DMS53 treated with DMSO at 0.1 percent for 48 hours (cell line): Measurements from ENCODE around the gene VMAC.
"Not testable (repeated sequence)": the region's sequence is repeated elsewhere in the genome, so short reads cannot be mapped to it uniquely, and the experiment has no call there.

Source experiments
- DNase-seq: peaks from one replicate; lab custom pipeline; 2025; ENCODE audit not compliant: unreplicated experiment; lab: John Stamatoyannopoulos, UW

VMAC gene

GRCh38 chr19:5883157-5883873 lies 21.4 kb upstream of the VMAC start:
- DNase-seq = not testable (repeated sequence)

GRCh38 chr19:5884065-5884811 lies 20.4 kb upstream of the VMAC start:
- DNase-seq = not testable (repeated sequence)

GRCh38 chr19:5889288-5889971 lies 15.2 kb upstream of the VMAC start:
- DNase-seq = no peak

GRCh38 chr19:5890099-5890498 lies 14.6 kb upstream of the VMAC start:
- DNase-seq = no peak

GRCh38 chr19:5891572-5891937 lies 13.1 kb upstream of the VMAC start:
- no peak for DNase-seq

- no peak for DNase-seq
Measured at GRCh38 chr19:5891938-5892771, 12.5 kb upstream of the VMAC start.

- peak; percentile 15 for DNase-seq
Measured at GRCh38 chr19:5892772-5893275, 11.8 kb upstream of the VMAC start.

- no peak for DNase-seq
Measured at GRCh38 chr19:5893296-5893903, 11.3 kb upstream of the VMAC start.

- DNase-seq = no peak
Measured at GRCh38 chr19:5893907-5894703, 10.6 kb upstream of the VMAC start.

GRCh38 chr19:5894704-5895349 lies 9.8 kb upstream of the VMAC start:
- DNase-seq = no peak

GRCh38 chr19:5895409-5895808 lies 9.3 kb upstream of the VMAC start:
- DNase-seq = no peak

- no peak for DNase-seq
Measured at GRCh38 chr19:5895890-5896289, 8.8 kb upstream of the VMAC start.

- no peak for DNase-seq
Measured at GRCh38 chr19:5896365-5897076, 8.2 kb upstream of the VMAC start.

GRCh38 chr19:5897189-5897969 lies 7.3 kb upstream of the VMAC start:
- DNase-seq = no peak

GRCh38 chr19:5899728-5900526 lies 4.7 kb upstream of the VMAC start:
- no peak for DNase-seq

- DNase-seq = no peak
Measured at GRCh38 chr19:5900976-5901375, 3.7 kb upstream of the VMAC start.

- no peak for DNase-seq
Measured at GRCh38 chr19:5903056-5903623, 1.5 kb upstream of the VMAC start.
